ENCODE data around the gene DAB2IP.

DNA sequence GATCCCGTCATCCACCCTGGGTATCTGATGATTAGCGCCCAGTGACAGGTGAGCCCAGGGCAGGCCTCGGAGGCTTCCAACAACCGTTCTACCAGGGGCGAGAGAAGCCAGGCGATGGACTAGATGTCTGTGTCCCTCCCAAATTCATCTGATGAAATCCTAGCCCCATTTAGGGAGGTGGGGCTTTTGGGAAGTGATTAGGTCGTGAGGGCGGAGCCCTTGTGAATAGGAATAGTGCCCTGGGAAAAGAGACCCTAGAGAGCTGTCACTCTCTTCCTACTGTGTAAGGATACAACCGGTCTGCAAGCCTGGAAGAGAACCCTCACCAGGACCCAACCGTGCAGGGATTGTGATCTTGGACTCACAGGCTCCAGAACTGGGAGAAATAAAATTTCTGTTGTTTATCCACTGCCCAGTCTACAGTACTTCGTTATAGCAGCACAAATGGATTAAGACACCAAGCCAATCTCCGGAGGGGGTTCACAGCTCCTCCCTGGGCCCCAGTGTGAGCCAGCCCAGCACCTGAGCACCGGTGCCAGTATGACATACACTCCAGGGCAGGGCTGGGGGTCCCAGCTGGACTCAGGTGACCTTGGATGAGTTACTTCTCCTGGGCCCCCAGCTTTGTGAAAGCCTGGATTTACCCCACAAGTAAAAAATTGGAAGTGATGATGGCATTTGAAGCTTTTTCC is 162.2 kb downstream of the DAB2IP start:
- TF ChIP-seq CTCF (IDR thresholded peaks at IDR 0.05; ENCODE audit: insufficient read depth, low read depth, low read length) (no peak), EZH2 (IDR thresholded peaks at IDR 0.05; ENCODE audit: insufficient read depth, low read length) (no peak)
